Upper lobe of left lung (tissue), 6 donors: Measurements from ENCODE around the gene POLR1B. TPM values are rescaled to one million over a fixed set of nuclear protein-coding genes. Genes with fewer than 3 reads are reported as not detected.
"Not testable (repeated sequence)": the region's sequence is repeated elsewhere in the genome, so short reads cannot be mapped to it uniquely, and the experiment has no call there.

Source experiments
- ATAC-seq, 2 donors: fragments of 200-7000 bp; cut with Tn5 transposase; one replicate each; pipeline ENCODE4 v1.9.1; 2022; ENCODE audit warnings: mild to moderate bottlenecking in 2 of 2, moderate library complexity in 2 of 2; ENCODE audit not compliant: low FRiP score in 2 of 2
- DNase-seq, 2 donors: peaks; one replicate each; pipeline ENCODE4 v3.0.0-alpha.2; 2019 to 2020
- H3K27ac ChIP-seq, 4 donors: fragments of 200-600 bp; sonication (generic); one replicate each; pipeline ENCODE4 v1.5.1; 2016 to 2019
- H3K27me3 ChIP-seq, 4 donors: fragments of 200-600 bp; sonication (generic); one replicate each; pipeline ENCODE4 v1.5.1; 2017 to 2019
- H3K36me3 ChIP-seq, 4 donors: fragments of 200-600 bp; sonication (generic); one replicate each; pipeline ENCODE4 v1.5.1; 2016 to 2019
- H3K4me1 ChIP-seq, 4 donors: fragments of 200-600 bp; sonication (generic); one replicate each; pipeline ENCODE4 v1.5.1; 2018 to 2019
- H3K4me3 ChIP-seq, 4 donors: fragments of 200-600 bp; sonication (generic); one replicate each; pipeline ENCODE4 v1.5.1; 2017 to 2019; ENCODE audit warnings: mild to moderate bottlenecking in 2 of 4, moderate library complexity in 1 of 4
- H3K9me3 ChIP-seq, 4 donors: fragments of 200-600 bp; sonication (generic); one replicate each; pipeline ENCODE4 v1.5.1; 2018 to 2019
- CTCF ChIP-seq, 6 experiments: fragments of 450-650 bp in 4 of 6; fragments of 200-600 bp in 2 of 6; sonication (generic) in 2 of 6; IDR thresholded peaks; one replicate each; pipeline ENCODE4 v1.5.1; 2016 to 2019; ENCODE audit warnings: antibody characterized with exemption in 6 of 6
- EP300 ChIP-seq, 4 donors: sonication (generic); formaldehyde crosslinking; IDR thresholded peaks; one replicate each; pipeline ENCODE4 v1.5.1; 2017; ENCODE audit warnings: antibody characterized with exemption in 4 of 4, control low read depth in 2 of 4
- POLR2A ChIP-seq, 4 donors: fragments of 450-650 bp; IDR thresholded peaks; one replicate each; pipeline ENCODE4 v1.5.1; 2016 to 2017; ENCODE audit warnings: antibody characterized with exemption in 4 of 4, mild to moderate bottlenecking in 2 of 4
- POLR2AphosphoS5 ChIP-seq, 2 donors: sonication (generic); formaldehyde crosslinking; IDR thresholded peaks; one replicate each; pipeline ENCODE4 v1.5.1; 2017; ENCODE audit warnings: antibody characterized with exemption in 2 of 2
- WGBS, 2 donors: methylation state at CpG; one replicate each; pipeline ENCODE4 v1.1.5; 2017 to 2018; 5-methylcytosine and 5-hydroxymethylcytosine counted together
- total RNA-seq, 6 donors: library from RNA; depleted of rRNA in 4 of 6; stranded (reverse); fragments of >200 nt in 4 of 6; gene quantifications; one replicate each; pipeline versions ENCODE4 v1.1.0 to v1.2.1, GENCODE V29; 2016 to 2021
- donor health status: DM: no; HTN: no; CAD: no; lungs with moderate emphysema.
- donor health status: DM: no; HTN: yes; CAD: no; lungs with severe emphysema.

The POLR1B gene
- 10 to 100 TPM in 5 of 6 donors, 1 to 10 TPM in 1; 6.7 to 22.5 (median 14.6) TPM for total RNA-seq

GRCh38 chr2:112542123-112542983, at the start of gene POLR1B:
POLR1B (plus strand) TSS chr2:112542465; CDS start chr2:112542495, 30 bp downstream.
- Histone ChIP-seq H3K4me3 (peak within 1 kb of the TSS; percentile 76 to 99 (median 97)), H3K9me3 (no peaks in the 10 kb centered on the region), H3K36me3 (peaks cover 0 to 6% (median under 1%) of the 10 kb centered on the region in 4 donors), H3K27ac (peak within 1 kb of the TSS; percentile 86 to 93 (median 92)), H3K27me3 (no peaks in the 10 kb centered on the region), H3K4me1 (peaks cover 17 to 31% (median 18%) of the 10 kb centered on the region in 4 donors)
- TF ChIP-seq POLR2A (IDR thresholded peaks at IDR 0.05) (peak in 1 of 4 donors; percentile 51), EP300 (IDR thresholded peaks at IDR 0.05) (peak in 1 of 4 donors; percentile 10), POLR2AphosphoS5 (IDR thresholded peaks at IDR 0.05) (peak; percentile 33 to 36), CTCF (IDR thresholded peaks at IDR 0.05) (no peak)
- DNase-seq, result peak; percentile 89 to 91
- WGBS, 2 donors, result 0% methylated on average over 21 to 61 of the region's 67 CpGs
- peak; percentile 96 to 97 for ATAC-seq

- Histone ChIP-seq H3K4me1 (peaks cover 0 to 14% (median 6%) of the 10 kb centered on the region in 4 donors), H3K27ac (no peak overlapping the region), H3K9me3 (no peaks in the 10 kb centered on the region), H3K36me3 (peaks cover 0 to 12% (median 2%) of the 10 kb centered on the region in 4 donors), H3K27me3 (no peaks in the 10 kb centered on the region), H3K4me3 (no peak overlapping the region)
- ATAC-seq (no peak), DNase-seq (no peak)
- WGBS, 2 donors, result 74 to 91% methylated on average over 3 of the region's 3 CpGs
- no peak for TF ChIP-seq CTCF (IDR thresholded peaks at IDR 0.05)
- TF ChIP-seq POLR2AphosphoS5 (IDR thresholded peaks at IDR 0.05), result no peak
- no peak for TF ChIP-seq EP300 (IDR thresholded peaks at IDR 0.05)
- TF ChIP-seq POLR2A (IDR thresholded peaks at IDR 0.05), result no peak
Measured at GRCh38 chr2:112493048-112493447, 49.2 kb upstream of the POLR1B start.

- ATAC-seq (peak in 1 of 2 donors; percentile 62), DNase-seq (no peak)
- Histone ChIP-seq H3K36me3 (peaks cover 0 to 12% (median 2%) of the 10 kb centered on the region in 4 donors), H3K4me1 (peaks cover 0 to 12% (median 3%) of the 10 kb centered on the region in 4 donors), H3K4me3 (no peak overlapping the region), H3K9me3 (no peaks in the 10 kb centered on the region), H3K27me3 (no peaks in the 10 kb centered on the region), H3K27ac (no peak overlapping the region)
- TF ChIP-seq CTCF (IDR thresholded peaks at IDR 0.05), result no peak
- TF ChIP-seq POLR2A (IDR thresholded peaks at IDR 0.05), result no peak
- TF ChIP-seq POLR2AphosphoS5 (IDR thresholded peaks at IDR 0.05), result no peak
- no peak for TF ChIP-seq EP300 (IDR thresholded peaks at IDR 0.05)
- WGBS, 2 donors, result 75 to 78% methylated on average over 9 of the region's 9 CpGs
Measured at GRCh38 chr2:112493858-112494648, 48.2 kb upstream of the POLR1B start.

- TF ChIP-seq EP300 (IDR thresholded peaks at IDR 0.05) (no peak), POLR2AphosphoS5 (IDR thresholded peaks at IDR 0.05) (no peak), CTCF (IDR thresholded peaks at IDR 0.05) (no peak), POLR2A (IDR thresholded peaks at IDR 0.05) (no peak)
- H3K4me1 ChIP-seq, result peaks cover 0 to 12% (median 3%) of the 10 kb centered on the region in 4 donors
- DNase-seq, result no peak
- no peaks in the 10 kb centered on the region for H3K9me3 ChIP-seq
- no peak overlapping the region for H3K4me3 ChIP-seq
- H3K27ac ChIP-seq, result no peak overlapping the region
- 59 to 71% methylated on average over 5 of the region's 5 CpGs for WGBS, 2 donors
- no peak for ATAC-seq
- peaks cover 0 to 12% (median 2%) of the 10 kb centered on the region in 4 donors for H3K36me3 ChIP-seq
- H3K27me3 ChIP-seq, result no peaks in the 10 kb centered on the region
Measured at GRCh38 chr2:112494828-112495227, 47.4 kb upstream of the POLR1B start.

GRCh38 chr2:112495878-112496277, 46.4 kb upstream of the POLR1B start:
- H3K27ac ChIP-seq, ATAC-seq, H3K4me3 ChIP-seq, H3K27me3 ChIP-seq, DNase-seq, H3K9me3 ChIP-seq: not testable (repeated sequence)
- Histone ChIP-seq H3K36me3 (peaks cover 0 to 12% (median 2%) of the 10 kb centered on the region in 4 donors), H3K4me1 (peaks cover 0 to 12% (median 3%) of the 10 kb centered on the region in 4 donors)
- WGBS, 2 donors, result 84 to 93% methylated on average over 4 of the region's 4 CpGs
